K562 (cell line): ENCODE results near the gene NRF1. TPM values are rescaled to one million over a fixed set of nuclear protein-coding genes. Genes with fewer than 3 reads are reported as not detected.

Experiments
- CBFA2T3 ChIP-seq: fragments of 450-650 bp; IDR thresholded peaks from 2 replicates; pipeline ENCODE4 v1.6.1; 2017
- ELK3 ChIP-seq: fragments of 450-650 bp; formaldehyde crosslinking; IDR thresholded peaks from 2 replicates; pipeline ENCODE4 v1.4.0; 2020; ENCODE audit warnings: mild to moderate bottlenecking
- FOXJ3 ChIP-seq: sonication (generic); formaldehyde crosslinking; IDR thresholded peaks from 2 replicates; pipeline ENCODE4 v1.4.0; 2020; ENCODE audit warnings: mild to moderate bottlenecking, missing genetic modification reagents
- GTF3C2 ChIP-seq: IDR thresholded peaks from 3 replicates; pipeline ENCODE4 v1.6.1; 2011; ENCODE audit warnings: borderline replicate concordance, mild to moderate bottlenecking, moderate library complexity; ENCODE audit not compliant: insufficient read length; ENCODE audit errors: extremely low read depth
- KDM1A ChIP-seq, 2 experiments: fragments of 450-650 bp; IDR thresholded peaks; 2 replicates each; pipeline ENCODE4 v1.6.1; 2016; ENCODE audit warnings: mild to moderate bottlenecking in 2 of 2
- KLF10 ChIP-seq: fragments of 250-450 bp; sonication (Bioruptor Pico); IDR thresholded peaks from 2 replicates; pipeline ENCODE4 v1.6.1; 2021; ENCODE audit warnings: matching md5 sums
- L3MBTL2 ChIP-seq: fragments of 450-650 bp; IDR thresholded peaks from 2 replicates; pipeline ENCODE4 v1.6.1; 2016; ENCODE audit warnings: mild to moderate bottlenecking, moderate library complexity
- MAFK ChIP-seq: IDR thresholded peaks from 2 replicates; pipeline ENCODE4 v1.6.1; 2011; ENCODE audit warnings: low read length, improper control_type of control experiment
- NR3C1 ChIP-seq: sonication (generic); formaldehyde crosslinking; IDR thresholded peaks from 2 replicates; pipeline ENCODE4 v1.8.1; 2022; ENCODE audit warnings: missing genetic modification reagents
- PREB ChIP-seq: sonication (generic); formaldehyde crosslinking; IDR thresholded peaks from 2 replicates; pipeline ENCODE4 v1.8.1; 2023; ENCODE audit warnings: mild to moderate bottlenecking, missing genetic modification reagents
- PURB ChIP-seq: sonication (generic); formaldehyde crosslinking; IDR thresholded peaks from 2 replicates; pipeline ENCODE4 v1.9.0; 2021; ENCODE audit warnings: low read depth, mild to moderate bottlenecking, missing genetic modification reagents
- SETDB1 ChIP-seq: IDR thresholded peaks from one replicate; pipeline ENCODE4 v1.6.1; 2012; ENCODE audit warnings: low read length, control low read depth, inconsistent platforms
- SNIP1 ChIP-seq: fragments of 450-650 bp; IDR thresholded peaks from 2 replicates; pipeline ENCODE4 v1.7.1; 2017; ENCODE audit warnings: low read depth, mild to moderate bottlenecking
- YBX1 ChIP-seq: fragments of 450-650 bp; IDR thresholded peaks from 2 replicates; pipeline ENCODE4 v1.7.1; 2016; ENCODE audit warnings: mild to moderate bottlenecking
- YY1 ChIP-seq, 3 experiments: IDR thresholded peaks; 2 replicates each; pipeline ENCODE4 v1.6.1; 2011; ENCODE audit warnings: low read length in 2 of 3, mild to moderate bottlenecking in 2 of 3, moderate library complexity in 2 of 3, borderline replicate concordance in 1 of 3, control low read depth in 1 of 3, low read depth in 1 of 3; ENCODE audit not compliant: insufficient read depth in 3 of 3, insufficient replicate concordance in 2 of 3, control insufficient read depth in 1 of 3, insufficient read length in 1 of 3; ENCODE audit errors: extremely low read depth in 1 of 3
- ZFP30 ChIP-seq: fragments of 250-450 bp; sonication (Bioruptor Pico); IDR thresholded peaks from 2 replicates; pipeline ENCODE4 v1.8.0; 2022; ENCODE audit warnings: moderate library complexity, mild to moderate bottlenecking, inconsistent platforms, borderline replicate concordance
- ZNF239 ChIP-seq: fragments of 250-450 bp; sonication (Bioruptor Pico); IDR thresholded peaks from 2 replicates; pipeline ENCODE4 v1.4.0; 2020; ENCODE audit warnings: mild to moderate bottlenecking
- ZNF280B ChIP-seq: fragments of 250-450 bp; sonication (Bioruptor Pico); IDR thresholded peaks from 2 replicates; pipeline ENCODE4 v1.5.1; 2021; ENCODE audit warnings: mild to moderate bottlenecking
- ZNF408 ChIP-seq: fragments of 250-450 bp; sonication (Bioruptor Pico); IDR thresholded peaks from 2 replicates; pipeline ENCODE4 v1.4.0; 2020; ENCODE audit warnings: low read depth, mild to moderate bottlenecking, moderate library complexity
- ZNF583 ChIP-seq: fragments of 250-450 bp; sonication (Bioruptor Pico); IDR thresholded peaks from 2 replicates; pipeline ENCODE4 v1.4.0; 2020
- polyA plus RNA-seq, 8 experiments: library from polyadenylated mRNA; depleted of rRNA in 4 of 8; stranded (reverse) in 5 of 8; unstranded in 3 of 8; fragments of >200 nt; fragmentation: Nextera tagmentation in 2 of 8; fragmentation: Illumina TruSeq in 1 of 8; extraction: Ambion mirVana in 2 of 8; extraction: Trizol in 1 of 8; gene quantifications; 2 replicates each; pipeline versions ENCODE4 v1.2.1 to v1.2.3, GENCODE V29; 2011 to 2014; ENCODE audit warnings: inconsistent platforms in 1 of 8, missing spikeins in 1 of 8
- total RNA-seq, 7 experiments: library from RNA; depleted of rRNA in 6 of 7; stranded (reverse); fragments of >200 nt in 6 of 7; fragmentation: Illumina TruSeq in 2 of 7; extraction: Trizol in 2 of 7; gene quantifications; 2 replicates each; pipeline versions ENCODE4 v1.2.1 to v1.2.3, GENCODE V29; 2011 to 2021; ENCODE audit warnings: low replicate concordance in 1 of 7

NRF1 gene
- total and polyA plus RNA-seq, 9 of the 15 experiments (the other 6 are each of a cell fraction or from before 2014, with no cell fraction given), result 8.6 to 28.8 (median 20.3) TPM

GRCh38 chr7:129768614-129769399, 157.3 kb downstream of the NRF1 start (continued):
- TF ChIP-seq L3MBTL2, result peak; percentile 86
- no peak for TF ChIP-seq ZNF583 (CRISPR knock-in tag)
- no peak for TF ChIP-seq ZFP30 (CRISPR knock-in tag)
- no peak for TF ChIP-seq FOXJ3 (CRISPR knock-in tag)
- no peak for TF ChIP-seq MAFK
- TF ChIP-seq ZNF239 (CRISPR knock-in tag), result no peak
- peak; percentile 98 for TF ChIP-seq CBFA2T3
- no peak for TF ChIP-seq PREB (CRISPR knock-in tag)
- TF ChIP-seq ZNF408 (CRISPR knock-in tag), result no peak
- no peak for TF ChIP-seq GTF3C2
- peak; percentile 90 to 93 for TF ChIP-seq KDM1A (IDR thresholded peaks at IDR 0.05)
- no peak for TF ChIP-seq KLF10
- TF ChIP-seq NR3C1 (CRISPR knock-in tag), result no peak
- TF ChIP-seq SETDB1, result peak; percentile 75
- TF ChIP-seq YBX1, result no peak
- TF ChIP-seq YY1 (IDR thresholded peaks at IDR 0.05; ENCODE audit: borderline replicate concordance in 1 of 3, control insufficient read depth in 1 of 3, extremely low read depth in 1 of 3, insufficient read depth in 3 of 3, insufficient read length in 1 of 3, insufficient replicate concordance in 2 of 3, low read depth in 1 of 3, low read length in 2 of 3), result no peak
- no peak for TF ChIP-seq PURB (CRISPR knock-in tag)
- TF ChIP-seq ZNF280B (CRISPR knock-in tag), result no peak
- TF ChIP-seq SNIP1, result no peak
- TF ChIP-seq ELK3 (CRISPR knock-in tag), result no peak
